Stimulated activated CD8-positive, alpha-beta memory T cell treated with anti-CD3 and anti-CD28 coated beads, Interleukin-4, amount 100 ng/mL, for 4 hours (primary cell): Measurements from ENCODE around the gene TSPAN9.

ENCODE experiments used
- DNase-seq, 2 donors: peaks; one replicate each; pipeline ENCODE4 v3.0.0-alpha.2; 2020; ENCODE audit warnings: low read depth in 2 of 2, low spot score in 1 of 2

Gene TSPAN9

GRCh38 chr12:3326850-3327780 lies 249.9 kb downstream of the TSPAN9 start:
- no peak for DNase-seq

GRCh38 chr12:3328081-3328480 lies 250.9 kb downstream of the TSPAN9 start:
- no peak for DNase-seq

- DNase-seq = no peak
Observed at GRCh38 chr12:3328571-3328970, 251.4 kb downstream of the TSPAN9 start.

GRCh38 chr12:3329361-3329760 lies 252.2 kb downstream of the TSPAN9 start:
- no peak for DNase-seq

- no peak for DNase-seq
Observed at GRCh38 chr12:3330976-3331510, 253.9 kb downstream of the TSPAN9 start.

- DNase-seq = no peak
Observed at GRCh38 chr12:3332188-3332587, 255.0 kb downstream of the TSPAN9 start.

GRCh38 chr12:3333583-3333982 lies 256.4 kb downstream of the TSPAN9 start:
- no peak for DNase-seq

GRCh38 chr12:3333991-3334391 lies 256.8 kb downstream of the TSPAN9 start:
- no peak for DNase-seq

- DNase-seq = no peak
Observed at GRCh38 chr12:3335078-3335487, 257.9 kb downstream of the TSPAN9 start.
